Heart right ventricle (tissue), 16 donors: ENCODE measurements around the gene GJD2. TPM values are rescaled to one million over a fixed set of nuclear protein-coding genes. Genes with fewer than 3 reads are reported as not detected.

ENCODE experiments used
- ATAC-seq, 8 donors: fragments of 200-7000 bp; cut with Tn5 transposase; one replicate each; pipeline ENCODE4 v1.9.1; 2020; ENCODE audit warnings: mild to moderate bottlenecking in 8 of 8, moderate library complexity in 8 of 8, moderate number of reproducible peaks in 1 of 8
- DNase-seq, 2 donors: peaks; one replicate each; pipeline ENCODE4 v3.0.0-alpha.2; 2020
- H3K27ac ChIP-seq, 10 donors: fragments of 200-600 bp; sonication (generic) in 2 of 10; one replicate each; pipeline versions ENCODE4 v1.5.0 to v1.8.0; 2020 to 2022; ENCODE audit warnings: mild to moderate bottlenecking in 3 of 10
- H3K27me3 ChIP-seq, 7 donors: fragments of 200-600 bp; one replicate each; pipeline ENCODE4 v1.8.0; 2021 to 2022; ENCODE audit warnings: mild to moderate bottlenecking in 2 of 7
- H3K36me3 ChIP-seq, 9 donors: fragments of 200-600 bp; sonication (generic) in 1 of 9; one replicate each; pipeline versions ENCODE4 v1.5.0 to v1.8.0; 2020 to 2022; ENCODE audit warnings: mild to moderate bottlenecking in 2 of 9
- H3K4me1 ChIP-seq, 9 donors: fragments of 200-600 bp; sonication (generic) in 1 of 9; one replicate each; pipeline versions ENCODE4 v1.5.0 to v1.8.0; 2020 to 2022; ENCODE audit warnings: mild to moderate bottlenecking in 4 of 9
- H3K4me3 ChIP-seq, 10 donors: fragments of 200-600 bp; sonication (generic) in 2 of 10; one replicate each; pipeline versions ENCODE4 v1.5.0 to v1.8.0; 2020 to 2022; ENCODE audit warnings: mild to moderate bottlenecking in 7 of 10, moderate library complexity in 2 of 10
- H3K9me3 ChIP-seq, 11 donors: fragments of 200-600 bp in 10 of 11; sonication (generic) in 2 of 11; one replicate each; pipeline versions ENCODE4 v1.5.0 to v1.8.0; 2013 to 2022; ENCODE audit warnings: mild to moderate bottlenecking in 2 of 11, control low read depth in 1 of 11, moderate library complexity in 1 of 11
- WGBS, 2 donors: extraction: QIAGEN DNeasy Blood & Tissue Kit; methylation state at CpG; one replicate each; pipeline ENCODE4 v1.1.7; 2013; ENCODE audit warnings: inconsistent platforms in 1 of 2; 5-methylcytosine and 5-hydroxymethylcytosine counted together
- intact Hi-C, 10 donors: fragments of 100-400 bp; cut with DNase I; formaldehyde crosslinking; loops; one replicate each; pipeline versions ENCODE4 v1.11.1 to v1.14.2; 2022
- polyA plus RNA-seq, 2 donors: library from polyadenylated mRNA; stranded (reverse); fragments of 200-250 nt; gene quantifications; one replicate each; pipeline ENCODE4 v1.2.3, GENCODE V29; 2013
- total RNA-seq, 10 donors: library from RNA; stranded (reverse); fragmentation: NEBNext Ultra II Directional in 3 of 10; extraction: Animal tissue kit (Norgen Biotek cat#: 25700) in 3 of 10; gene quantifications; one replicate each; pipeline versions ENCODE4 v1.2.1 to v1.2.4, GENCODE V29; 2021 to 2023
- TF ChIP-seq, protein P1 (sequence below), 9 donors: fragments of 200-600 bp; sonication (generic) in 2 of 9; IDR thresholded peaks; one replicate each; pipeline versions ENCODE4 v1.5.0 to v1.8.0; 2021 to 2022; ENCODE audit warnings: antibody characterized with exemption in 9 of 9, mild to moderate bottlenecking in 5 of 9, moderate library complexity in 1 of 9
- donor health status: Arrhythmogenic right ventricular cardiomyopathy.
- donor health status: ischemic (EF 13 %, LVEDD 7.1; RV severe dilation, severe dysfunction).
- donor health status: healthy with polysubstance abuse.
- donor health status: DM: no; HTN: yes; CAD: no.
- donor health status: DM: no; HTN: no; CAD: no.
- donor health status: ischemic (EF 25% LVEDD 6.9; RV normal size, moderate dysfunction).
- donor health status: ischemic (EF 25% LVEDD 5.7; RV mildly dilated, moderate dysfunction).
- donor health status: healthy.
- donor health status: DM: yes; HTN: yes; CAD: no.
- donor health status: Ischemic cardiomyopathy.
- donor health status: ischemic (EF 35%, LVEDD 5.7; RV mildly dilated, moderate dysfunction).
- donor health status: nonischemic (EF 11% LVEDD 7.7; RV severe dilation, severe dysfunction).
- donor health status: DM: yes; HTN: yes; CAD: no.
- donor health status: PGD.
- donor health status: ischemic (EF 29% LVEDD 5.4; RV normal size, mild dysfunction).
- donor health status: nonischemic (EF 23%, LVEDD 6.1; RV moderate dilation, normal function).

Gene GJD2
- total and polyA plus RNA-seq, 12 donors: 0.01 to 0.13 (median 0.08) TPM; not detected in 7

DNA sequence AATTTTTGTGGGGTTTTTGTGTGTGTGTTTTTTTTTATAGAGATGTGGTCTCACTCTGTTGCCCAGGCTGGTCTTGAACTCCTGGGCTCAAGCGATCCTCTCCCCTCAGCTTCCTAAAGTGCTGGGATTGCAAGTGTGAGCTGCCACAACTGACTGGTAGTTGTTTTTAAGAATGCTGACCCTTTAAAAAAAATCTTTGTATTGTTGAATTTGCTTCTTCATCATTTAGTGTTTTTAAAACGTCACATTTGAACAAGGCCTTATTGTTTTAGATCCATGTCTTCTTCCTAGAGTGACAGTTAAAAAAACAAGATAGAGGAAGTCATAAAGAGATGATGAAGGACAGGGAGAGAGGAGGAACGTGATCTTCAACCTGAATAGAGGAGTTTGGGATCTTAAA is 24.1 kb downstream of the GJD2 start:
- H3K36me3 ChIP-seq: no peaks in the 10 kb centered on the region
- peaks cover 0 to 3% (median 0%) of the 10 kb centered on the region in 11 donors for H3K9me3 ChIP-seq
- ATAC-seq (no peak), DNase-seq (no peak)
- no peak overlapping the region for H3K27ac ChIP-seq
- no peaks in the 10 kb centered on the region for H3K27me3 ChIP-seq
- intact Hi-C loops: no loop called here
- TF ChIP-seq, protein P1, sequence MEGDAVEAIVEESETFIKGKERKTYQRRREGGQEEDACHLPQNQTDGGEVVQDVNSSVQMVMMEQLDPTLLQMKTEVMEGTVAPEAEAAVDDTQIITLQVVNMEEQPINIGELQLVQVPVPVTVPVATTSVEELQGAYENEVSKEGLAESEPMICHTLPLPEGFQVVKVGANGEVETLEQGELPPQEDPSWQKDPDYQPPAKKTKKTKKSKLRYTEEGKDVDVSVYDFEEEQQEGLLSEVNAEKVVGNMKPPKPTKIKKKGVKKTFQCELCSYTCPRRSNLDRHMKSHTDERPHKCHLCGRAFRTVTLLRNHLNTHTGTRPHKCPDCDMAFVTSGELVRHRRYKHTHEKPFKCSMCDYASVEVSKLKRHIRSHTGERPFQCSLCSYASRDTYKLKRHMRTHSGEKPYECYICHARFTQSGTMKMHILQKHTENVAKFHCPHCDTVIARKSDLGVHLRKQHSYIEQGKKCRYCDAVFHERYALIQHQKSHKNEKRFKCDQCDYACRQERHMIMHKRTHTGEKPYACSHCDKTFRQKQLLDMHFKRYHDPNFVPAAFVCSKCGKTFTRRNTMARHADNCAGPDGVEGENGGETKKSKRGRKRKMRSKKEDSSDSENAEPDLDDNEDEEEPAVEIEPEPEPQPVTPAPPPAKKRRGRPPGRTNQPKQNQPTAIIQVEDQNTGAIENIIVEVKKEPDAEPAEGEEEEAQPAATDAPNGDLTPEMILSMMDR (IDR thresholded peaks at IDR 0.05): no peak
- H3K4me1 ChIP-seq: no peaks in the 10 kb centered on the region
- no peak overlapping the region for H3K4me3 ChIP-seq
- WGBS, 2 donors: 68 to 69% methylated on average over 3 of the region's 3 CpGs

DNA sequence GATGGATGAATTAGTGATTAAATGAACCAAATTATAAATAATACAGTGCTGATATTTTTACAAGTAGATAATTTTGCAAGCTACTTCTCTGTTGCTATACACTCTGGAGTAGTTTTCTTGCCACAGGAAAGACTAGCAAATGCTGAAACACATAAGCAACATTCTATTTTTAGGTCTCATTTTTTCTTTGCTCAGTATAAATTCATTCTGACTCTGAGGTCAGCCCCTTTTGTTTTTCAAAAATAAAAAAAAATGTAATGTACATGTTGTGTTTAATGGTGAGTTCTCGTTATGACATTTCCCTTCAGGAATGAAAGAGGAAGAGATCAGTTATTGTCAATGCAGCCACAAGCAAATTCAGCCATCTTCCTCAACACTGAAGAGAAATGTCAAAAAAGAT is 24.9 kb downstream of the GJD2 start:
- Histone ChIP-seq H3K4me1 (peaks cover 0 to 7% (median 0%) of the 10 kb centered on the region in 9 donors), H3K36me3 (no peaks in the 10 kb centered on the region), H3K27me3 (no peaks in the 10 kb centered on the region), H3K9me3 (peaks cover 0 to 3% (median 0%) of the 10 kb centered on the region in 11 donors), H3K4me3 (no peak overlapping the region), H3K27ac (no peak overlapping the region)
- TF ChIP-seq, protein P1 (IDR thresholded peaks at IDR 0.05): no peak
- no peak for DNase-seq
- WGBS, 2 donors: 42 to 66% methylated on average over 1 of the region's 1 CpG
- intact Hi-C loops: loop anchor here in 1 of 10 donors (10.0 kb wide), 1 partner anchor 55 kb away; no protein-coding TSS in a partner anchor
- no peak for ATAC-seq

DNA sequence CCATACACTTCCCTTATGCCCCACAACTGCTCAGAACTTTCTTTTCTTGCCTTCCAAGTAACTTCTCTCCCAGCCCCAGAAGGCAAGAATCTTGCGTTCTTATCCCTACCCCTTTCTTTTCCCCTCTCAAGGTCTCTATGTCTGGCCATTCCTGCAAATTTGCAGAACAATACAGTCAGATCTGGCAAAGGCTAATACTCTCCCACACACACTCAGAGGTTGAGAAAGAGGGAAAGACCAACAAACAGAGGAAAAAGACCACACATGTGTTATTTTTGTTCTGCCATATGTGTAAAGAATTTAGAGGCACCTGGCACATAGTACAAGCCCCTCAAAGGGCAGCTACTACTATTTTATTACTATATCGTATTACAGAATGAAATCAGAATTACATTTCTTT is 25.7 kb downstream of the GJD2 start:
- ATAC-seq: no peak
- no peaks in the 10 kb centered on the region for H3K27me3 ChIP-seq
- intact Hi-C loops: loop anchor here in 1 of 10 donors (10.0 kb wide), 1 partner anchor 56 kb away; no protein-coding TSS in a partner anchor
- peaks cover 0 to 3% (median 0%) of the 10 kb centered on the region in 11 donors for H3K9me3 ChIP-seq
- H3K4me1 ChIP-seq: peaks cover 0 to 12% (median 5%) of the 10 kb centered on the region in 9 donors
- H3K27ac ChIP-seq: no peak overlapping the region
- H3K4me3 ChIP-seq: no peak overlapping the region
- TF ChIP-seq, protein P1 (IDR thresholded peaks at IDR 0.05): no peak
- 74 to 75% methylated on average over 2 of the region's 2 CpGs for WGBS, 2 donors
- H3K36me3 ChIP-seq: no peaks in the 10 kb centered on the region
- DNase-seq: no peak

DNA sequence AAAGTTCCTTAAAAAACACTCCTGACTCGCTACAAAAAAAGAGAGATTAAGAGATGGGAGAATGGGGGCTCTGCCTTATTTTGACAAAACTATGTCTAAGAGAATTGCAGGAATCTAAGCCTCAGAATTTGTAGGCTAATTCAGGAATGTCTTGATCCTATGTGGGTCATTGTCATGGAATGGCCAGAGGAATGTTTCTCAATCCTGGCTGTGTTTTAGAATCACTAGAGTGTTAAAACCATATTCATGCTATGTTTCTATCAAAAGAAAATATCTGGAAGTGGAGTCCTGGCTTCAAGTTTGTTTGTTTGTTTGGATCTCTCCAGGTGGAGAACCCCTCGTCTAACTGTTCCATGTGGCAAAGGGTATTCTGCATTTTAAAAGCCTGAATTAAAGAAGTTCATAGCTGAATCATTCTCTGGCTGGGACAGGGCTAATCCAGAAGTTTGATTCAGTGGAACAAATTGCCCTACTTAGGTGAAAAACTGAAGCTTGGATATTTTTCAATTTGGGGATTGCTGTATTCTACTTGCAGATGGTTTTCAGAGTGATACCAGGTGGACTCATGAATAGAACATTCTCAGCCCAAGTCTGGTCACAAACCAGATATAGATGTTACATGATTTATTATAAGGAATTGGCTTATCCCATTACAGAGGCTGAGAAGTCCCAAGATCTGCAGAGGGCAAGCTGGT is 28.2 kb downstream of the GJD2 start:
- H3K27me3 ChIP-seq: peaks cover 0 to 9% (median 0%) of the 10 kb centered on the region in 7 donors
- H3K27ac ChIP-seq: no peak overlapping the region
- DNase-seq: no peak
- WGBS, 2 donors: 81 to 82% methylated on average over 2 of the region's 2 CpGs
- TF ChIP-seq, protein P1 (IDR thresholded peaks at IDR 0.05): no peak
- ATAC-seq: no peak
- H3K4me1 ChIP-seq: peaks cover 0 to 28% (median 17%) of the 10 kb centered on the region in 9 donors
- no peak overlapping the region for H3K4me3 ChIP-seq
- peaks cover 0 to 3% (median 0%) of the 10 kb centered on the region in 11 donors for H3K9me3 ChIP-seq
- intact Hi-C loops: loop anchor here in 1 of 10 donors (10.0 kb wide), 1 partner anchor 58 kb away; no protein-coding TSS in a partner anchor
- H3K36me3 ChIP-seq: no peaks in the 10 kb centered on the region
